B cell (primary cell): Measurements from ENCODE around the gene OIT3.

Experiments used
- EZH2 ChIP-seq: IDR thresholded peaks from 2 replicates; pipeline ENCODE4 v1.6.1; 2012; ENCODE audit warnings: borderline replicate concordance, low read depth, mild to moderate bottlenecking, moderate library complexity, low read length; ENCODE audit not compliant: insufficient read depth, poor library complexity, severe bottlenecking
- TF ChIP-seq, protein P1 (sequence below): fragments of 200-600 bp; IDR thresholded peaks from one replicate; pipeline ENCODE4 v1.8.0; 2022; ENCODE audit warnings: antibody characterized with exemption, mild to moderate bottlenecking

DNA sequence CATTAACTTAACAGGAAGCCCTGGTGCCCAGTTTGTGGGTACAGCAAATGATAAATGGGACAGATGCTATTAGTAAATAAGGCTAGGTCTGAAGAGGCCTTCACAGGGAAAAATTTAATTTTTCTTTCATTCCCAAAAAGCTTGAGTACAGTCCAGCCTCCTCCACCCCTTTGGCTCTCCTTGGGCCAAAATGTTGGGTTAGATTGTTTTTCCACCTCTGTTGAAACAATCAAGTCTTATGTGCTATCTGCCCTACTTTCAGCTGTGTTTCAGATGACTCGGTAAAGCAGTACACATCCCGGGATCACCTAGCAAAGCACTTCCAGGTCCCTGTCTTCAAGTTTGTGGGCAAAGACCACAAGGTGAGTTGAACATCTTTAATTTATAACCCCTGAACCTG, 36.7 kb downstream of the OIT3 start:
- TF ChIP-seq, protein P1, sequence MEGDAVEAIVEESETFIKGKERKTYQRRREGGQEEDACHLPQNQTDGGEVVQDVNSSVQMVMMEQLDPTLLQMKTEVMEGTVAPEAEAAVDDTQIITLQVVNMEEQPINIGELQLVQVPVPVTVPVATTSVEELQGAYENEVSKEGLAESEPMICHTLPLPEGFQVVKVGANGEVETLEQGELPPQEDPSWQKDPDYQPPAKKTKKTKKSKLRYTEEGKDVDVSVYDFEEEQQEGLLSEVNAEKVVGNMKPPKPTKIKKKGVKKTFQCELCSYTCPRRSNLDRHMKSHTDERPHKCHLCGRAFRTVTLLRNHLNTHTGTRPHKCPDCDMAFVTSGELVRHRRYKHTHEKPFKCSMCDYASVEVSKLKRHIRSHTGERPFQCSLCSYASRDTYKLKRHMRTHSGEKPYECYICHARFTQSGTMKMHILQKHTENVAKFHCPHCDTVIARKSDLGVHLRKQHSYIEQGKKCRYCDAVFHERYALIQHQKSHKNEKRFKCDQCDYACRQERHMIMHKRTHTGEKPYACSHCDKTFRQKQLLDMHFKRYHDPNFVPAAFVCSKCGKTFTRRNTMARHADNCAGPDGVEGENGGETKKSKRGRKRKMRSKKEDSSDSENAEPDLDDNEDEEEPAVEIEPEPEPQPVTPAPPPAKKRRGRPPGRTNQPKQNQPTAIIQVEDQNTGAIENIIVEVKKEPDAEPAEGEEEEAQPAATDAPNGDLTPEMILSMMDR = no peak
- TF ChIP-seq EZH2 = no peak
